ENCODE measurements around the gene ANKDD1A.

GRCh38 chr15:64862408-64862807 is 49.3 kb upstream of the ANKDD1A start:
- TF ChIP-seq ZNF274 (IDR thresholded peaks at IDR 0.05; ENCODE audit: low read depth, low read length) = no peak
- no peak for TF ChIP-seq YY1 (IDR thresholded peaks at IDR 0.05; ENCODE audit: insufficient read depth, insufficient read length)
- no peak for TF ChIP-seq SUZ12 (IDR thresholded peaks at IDR 0.05; ENCODE audit: extremely low read depth, insufficient read depth, insufficient read length)

All from NT2/D1 (cell line).